Neural progenitor cell (in vitro differentiated cells): ENCODE measurements around the gene GRAMD4. TPM values are rescaled to one million over a fixed set of nuclear protein-coding genes. Genes with fewer than 3 reads are reported as not detected.
"Not testable (repeated sequence)": the region's sequence is repeated elsewhere in the genome, so short reads cannot be mapped to it uniquely, and the experiment has no call there.

Experiments used
- DNase-seq: peaks from one replicate; pipeline ENCODE4 v3.0.0-alpha.2; 2016; ENCODE audit warnings: low spot score
- H2AFZ ChIP-seq: fragments of 200-600 bp; sonication (generic); replicated peaks from 2 replicates; pipeline ENCODE4 v1.6.1; 2016; ENCODE audit warnings: antibody characterized with exemption
- H3F3A ChIP-seq: fragments of 200-600 bp; sonication (generic); 2 replicates; pipeline ENCODE4 v1.6.1; 2016; ENCODE audit warnings: antibody characterized with exemption, low read depth
- H3K27ac ChIP-seq: fragments of 200-600 bp; sonication (generic); 2 replicates; pipeline ENCODE4 v1.5.1; 2016; ENCODE audit warnings: mild to moderate bottlenecking
- H3K27me3 ChIP-seq: fragments of 200-600 bp; sonication (generic); 2 replicates; pipeline ENCODE4 v1.6.1; 2016; ENCODE audit warnings: mild to moderate bottlenecking, moderate library complexity
- H3K36me3 ChIP-seq: fragments of 200-600 bp; sonication (generic); 2 replicates; pipeline ENCODE4 v1.5.1; 2016
- H3K4me1 ChIP-seq: fragments of 200-600 bp; sonication (generic); 2 replicates; pipeline ENCODE4 v1.6.1; 2016; ENCODE audit warnings: mixed run types
- H3K4me2 ChIP-seq: fragments of 200-600 bp; sonication (generic); 2 replicates; pipeline ENCODE4 v1.6.1; 2016
- H3K4me3 ChIP-seq: fragments of 200-600 bp; sonication (generic); 2 replicates; pipeline ENCODE4 v1.5.1; 2016
- H3K79me2 ChIP-seq: fragments of 200-600 bp; sonication (generic); 2 replicates; pipeline ENCODE4 v1.6.1; 2016; ENCODE audit warnings: low read depth
- H3K9ac ChIP-seq: fragments of 200-600 bp; sonication (generic); 2 replicates; pipeline ENCODE4 v1.6.1; 2016
- H3K9me3 ChIP-seq: fragments of 200-600 bp; sonication (generic); 2 replicates; pipeline ENCODE4 v1.5.1; 2016; ENCODE audit warnings: low read depth
- H4K20me1 ChIP-seq: fragments of 200-600 bp; sonication (generic); 2 replicates; pipeline ENCODE4 v1.6.1; 2016; ENCODE audit warnings: low read depth
- H3K27ac Mint-ChIP-seq: 3 replicates; pipeline ENCODE4 v1.8.0; 2021; ENCODE audit warnings: mixed read lengths
- H3K27me3 Mint-ChIP-seq: 2 replicates; pipeline ENCODE4 v1.8.0; 2022; ENCODE audit warnings: low read depth, mild to moderate bottlenecking, inconsistent platforms, moderate library complexity, mixed read lengths; ENCODE audit not compliant: insufficient read depth
- H3K36me3 Mint-ChIP-seq: 3 replicates; pipeline ENCODE4 v1.8.0; 2021; ENCODE audit warnings: mixed read lengths
- H3K4me1 Mint-ChIP-seq: 3 replicates; pipeline ENCODE4 v1.8.0; 2021; ENCODE audit warnings: mixed read lengths
- H3K4me3 Mint-ChIP-seq: 3 replicates; pipeline ENCODE4 v1.8.0; 2021; ENCODE audit warnings: mild to moderate bottlenecking, moderate library complexity, mixed read lengths
- H3K9me3 Mint-ChIP-seq: 3 replicates; pipeline ENCODE4 v1.8.0; 2020; ENCODE audit warnings: mixed read lengths
- EZH2 ChIP-seq: fragments of 200-600 bp; sonication (generic); IDR thresholded peaks from 2 replicates; pipeline ENCODE4 v1.6.1; 2017; ENCODE audit warnings: antibody characterized with exemption, mild to moderate bottlenecking, moderate library complexity
- EZH2phosphoT487 ChIP-seq: fragments of 200-600 bp; sonication (generic); IDR thresholded peaks from 2 replicates; pipeline ENCODE4 v1.6.1; 2017; ENCODE audit warnings: antibody characterized with exemption
- total RNA-seq: library from RNA; depleted of rRNA; stranded (reverse); fragments of >200 nt; gene quantifications from 2 replicates; pipeline ENCODE4 v1.2.3, GENCODE V29; 2015; ENCODE audit warnings: low replicate concordance
- TF ChIP-seq, protein P1 (sequence below): fragments of 200-600 bp; sonication (generic); IDR thresholded peaks from 2 replicates; pipeline ENCODE4 v1.5.1; 2017; ENCODE audit warnings: antibody characterized with exemption, mild to moderate bottlenecking

GRAMD4 gene
- total RNA-seq, 1 donor from 2014 or later, result 32.2 TPM

GRCh38 chr22:46639843-46640242, 19.7 kb downstream of the GRAMD4 start:
- Histone ChIP-seq H3K4me3 (no peak overlapping the region), H2AFZ (no peak overlapping the region), H3K27ac (no peak overlapping the region), H3K9ac (no peak overlapping the region), H3K27me3 (no peaks in the 10 kb centered on the region), H3K36me3 (no peaks in the 10 kb centered on the region), H4K20me1 (no peaks in the 10 kb centered on the region), H3K79me2 (no peaks in the 10 kb centered on the region), H3K4me1 (peaks cover 20% of the 10 kb centered on the region), H3K9me3 (no peaks in the 10 kb centered on the region), H3F3A (peaks cover 5% of the 10 kb centered on the region), H3K4me2 (no peak overlapping the region)
- Mint-ChIP-seq H3K27ac (peak overlapping the region; percentile 38), H3K36me3 (peaks cover 7% of the 10 kb centered on the region), H3K4me1 (peaks cover 25% of the 10 kb centered on the region), H3K9me3 (peaks cover 2% of the 10 kb centered on the region), H3K27me3 (peaks cover 4% of the 10 kb centered on the region), H3K4me3 (no peak overlapping the region)
- no peak for TF ChIP-seq EZH2
- TF ChIP-seq, protein P1, sequence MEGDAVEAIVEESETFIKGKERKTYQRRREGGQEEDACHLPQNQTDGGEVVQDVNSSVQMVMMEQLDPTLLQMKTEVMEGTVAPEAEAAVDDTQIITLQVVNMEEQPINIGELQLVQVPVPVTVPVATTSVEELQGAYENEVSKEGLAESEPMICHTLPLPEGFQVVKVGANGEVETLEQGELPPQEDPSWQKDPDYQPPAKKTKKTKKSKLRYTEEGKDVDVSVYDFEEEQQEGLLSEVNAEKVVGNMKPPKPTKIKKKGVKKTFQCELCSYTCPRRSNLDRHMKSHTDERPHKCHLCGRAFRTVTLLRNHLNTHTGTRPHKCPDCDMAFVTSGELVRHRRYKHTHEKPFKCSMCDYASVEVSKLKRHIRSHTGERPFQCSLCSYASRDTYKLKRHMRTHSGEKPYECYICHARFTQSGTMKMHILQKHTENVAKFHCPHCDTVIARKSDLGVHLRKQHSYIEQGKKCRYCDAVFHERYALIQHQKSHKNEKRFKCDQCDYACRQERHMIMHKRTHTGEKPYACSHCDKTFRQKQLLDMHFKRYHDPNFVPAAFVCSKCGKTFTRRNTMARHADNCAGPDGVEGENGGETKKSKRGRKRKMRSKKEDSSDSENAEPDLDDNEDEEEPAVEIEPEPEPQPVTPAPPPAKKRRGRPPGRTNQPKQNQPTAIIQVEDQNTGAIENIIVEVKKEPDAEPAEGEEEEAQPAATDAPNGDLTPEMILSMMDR, result no peak
- no peak for TF ChIP-seq EZH2phosphoT487
- DNase-seq, result no peak

DNA sequence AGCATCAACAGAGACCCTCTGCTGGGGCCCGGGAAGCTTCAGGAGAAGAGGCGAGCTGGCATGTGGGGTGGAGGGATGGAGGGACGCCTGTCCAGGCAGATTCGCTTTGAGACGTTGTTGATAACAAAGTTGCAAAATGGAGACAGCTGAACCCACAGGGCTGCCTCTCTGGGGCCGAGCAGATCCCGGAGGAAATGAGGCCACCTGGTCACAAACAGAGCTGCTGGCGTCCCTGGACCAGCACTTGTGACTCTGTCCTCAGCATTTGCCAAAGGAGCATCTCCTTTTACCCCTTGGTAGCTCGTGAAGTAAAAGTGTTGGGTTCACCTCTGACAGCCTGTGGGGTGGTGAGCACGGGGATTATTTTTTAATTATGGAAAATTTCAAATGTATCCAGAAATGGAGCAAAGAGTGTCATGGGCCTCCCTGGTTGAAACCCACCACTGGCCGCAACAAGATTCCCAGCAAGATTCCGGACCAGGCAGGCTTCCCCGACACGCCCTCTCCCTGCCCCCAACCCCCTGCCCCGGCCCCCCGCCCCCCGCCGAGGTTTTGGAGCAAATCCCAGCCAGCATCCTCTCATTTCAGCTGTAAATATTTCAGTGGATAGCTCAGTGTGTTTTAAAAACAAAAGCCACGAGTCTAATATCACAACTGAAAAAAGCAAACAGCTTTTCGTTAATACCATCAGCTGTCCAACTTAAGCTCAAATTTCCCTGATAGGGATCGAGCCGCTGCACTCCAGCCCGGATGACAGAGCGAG, 20.3 kb downstream of the GRAMD4 start:
- Histone ChIP-seq H3K36me3 (no peaks in the 10 kb centered on the region), H3K4me3 (no peak overlapping the region), H3K27ac (no peak overlapping the region), H3K9me3 (no peaks in the 10 kb centered on the region), H4K20me1 (no peaks in the 10 kb centered on the region), H3K79me2 (no peaks in the 10 kb centered on the region), H3K9ac (no peak overlapping the region), H3K27me3 (no peaks in the 10 kb centered on the region), H2AFZ (no peak overlapping the region), H3K4me1 (peaks cover 20% of the 10 kb centered on the region), H3K4me2 (peak overlapping the region; percentile 10), H3F3A (peaks cover 5% of the 10 kb centered on the region)
- Mint-ChIP-seq H3K27ac (no peak overlapping the region), H3K4me1 (peaks cover 25% of the 10 kb centered on the region), H3K4me3 (no peak overlapping the region), H3K36me3 (peaks cover 7% of the 10 kb centered on the region), H3K27me3 (peaks cover 4% of the 10 kb centered on the region), H3K9me3 (peaks cover 2% of the 10 kb centered on the region)
- TF ChIP-seq, protein P1, result no peak
- TF ChIP-seq EZH2phosphoT487 (no peak), EZH2 (no peak)
- DNase-seq, result no peak

GRCh38 chr22:46641811-46642266, 21.7 kb downstream of the GRAMD4 start:
- peak overlapping the region; percentile 1 for H3K4me3 Mint-ChIP-seq
- H3K27ac Mint-ChIP-seq, result no peak overlapping the region

GRCh38 chr22:46642840-46643480, 22.8 kb downstream of the GRAMD4 start:
- not testable (repeated sequence) for H3F3A ChIP-seq, H3K9me3 Mint-ChIP-seq, H3K4me3 Mint-ChIP-seq, H3K27ac ChIP-seq, H3K9ac ChIP-seq, H3K9me3 ChIP-seq, H3K79me2 ChIP-seq, H3K4me1 ChIP-seq, H3K4me2 ChIP-seq, H3K4me3 ChIP-seq, H3K27me3 Mint-ChIP-seq, H4K20me1 ChIP-seq, DNase-seq, H3K27me3 ChIP-seq, H3K36me3 ChIP-seq, H3K27ac Mint-ChIP-seq, H2AFZ ChIP-seq
- Mint-ChIP-seq H3K4me1 (peaks cover 20% of the 10 kb centered on the region), H3K36me3 (peaks cover 12% of the 10 kb centered on the region)

More at GRCh38 chr22:46641811-46642266, 21.7 kb downstream of the GRAMD4 start:
- Histone ChIP-seq H3K36me3 (no peaks in the 10 kb centered on the region), H3K4me2 (no peak overlapping the region), H3K27me3 (no peaks in the 10 kb centered on the region), H3K79me2 (no peaks in the 10 kb centered on the region), H3K27ac (no peak overlapping the region), H3K4me3 (no peak overlapping the region), H3F3A (no peaks in the 10 kb centered on the region), H3K9me3 (no peaks in the 10 kb centered on the region), H2AFZ (no peak overlapping the region), H3K9ac (no peak overlapping the region), H3K4me1 (peaks cover 9% of the 10 kb centered on the region), H4K20me1 (no peaks in the 10 kb centered on the region)
- DNase-seq, result no peak
- peaks cover 4% of the 10 kb centered on the region for H3K27me3 Mint-ChIP-seq
- peaks cover 10% of the 10 kb centered on the region for H3K36me3 Mint-ChIP-seq
- TF ChIP-seq, protein P1, result no peak
- no peak for TF ChIP-seq EZH2phosphoT487
- TF ChIP-seq EZH2, result no peak
- peaks cover 20% of the 10 kb centered on the region for H3K4me1 Mint-ChIP-seq
- peaks cover 2% of the 10 kb centered on the region for H3K9me3 Mint-ChIP-seq
